HepG2 (cell line): ENCODE measurements around the gene RSBN1L. TPM values are rescaled to one million over a fixed set of nuclear protein-coding genes. Genes with fewer than 3 reads are reported as not detected.

Experiments
- ATAC-seq: fragments of 200-7000 bp; cut with Tn5 transposase; 3 replicates; pipeline ENCODE4 v1.9.1; 2020; ENCODE audit warnings: mild to moderate bottlenecking, moderate library complexity
- BruUV-seq: library from RNA; stranded (reverse); fragments of 400-500 nt; replicated peaks from 2 replicates; lab custom pipeline; 2021; lab: Mats Ljungman, UMichigan
- CTCF ChIA-PET: fragments of 300-600 bp; formaldehyde crosslinking; extraction: SDS; loops from one replicate; lab custom pipeline; 2021; ENCODE audit warnings: low total read pairs, inconsistent platforms, low intra/inter-chr PET ratio; lab: Yijun Ruan, JAX
- POLR2A ChIA-PET: fragments of 350-600 bp; sonication (Branson Sonifier 250); formaldehyde crosslinking; loops from one replicate; lab custom pipeline; 2020; ENCODE audit warnings: antibody characterized with exemption, inconsistent platforms; lab: Yijun Ruan, JAX
- DNase-seq: peaks from one replicate; pipeline ENCODE4 v3.0.0-alpha.2; 2015; ENCODE audit warnings: low spot score
- FAIRE-seq: peaks from 3 replicates; lab custom pipeline; 2011; peaks lifted over from hg19 to GRCh38; lab: Jason Lieb, UNC
- H2AFZ ChIP-seq: one replicate; pipeline ENCODE4 v1.6.1; 2011; ENCODE audit warnings: low read length, inconsistent platforms
- H3K27ac ChIP-seq: fragments of 300-600 bp; 3 replicates; pipeline ENCODE4 v1.8.0; 2011; ENCODE audit warnings: mixed run types, mild to moderate bottlenecking, mixed read lengths, low read length, inconsistent platforms; ENCODE audit not compliant: insufficient read depth; ENCODE audit errors: extremely low read length
- H3K27me3 ChIP-seq, 2 experiments: fragments of 200-600 bp in 1 of 2; 2 replicates in 1 of 2; 3 replicates in 1 of 2; pipeline versions ENCODE4 v1.6.0 to v1.8.0; 2011; ENCODE audit warnings: low read length in 2 of 2, mild to moderate bottlenecking in 2 of 2, moderate library complexity in 2 of 2, inconsistent platforms in 1 of 2; ENCODE audit not compliant: insufficient read depth in 2 of 2, control insufficient read depth in 1 of 2
- H3K36me3 ChIP-seq, 2 experiments: fragments of 200-600 bp in 1 of 2; replicated peaks in 1 of 2; 2 replicates in 1 of 2; 3 replicates in 1 of 2; pipeline versions ENCODE4 v1.5.1 to v1.8.0; 2011; ENCODE audit warnings: low read length in 2 of 2, inconsistent platforms in 1 of 2; ENCODE audit not compliant: insufficient read depth in 2 of 2, control insufficient read depth in 1 of 2
- H3K4me1 ChIP-seq: 2 replicates; pipeline ENCODE4 v1.5.1; 2012; ENCODE audit warnings: low read length, inconsistent platforms; ENCODE audit not compliant: insufficient read depth
- H3K4me2 ChIP-seq: 2 replicates; pipeline ENCODE4 v1.6.0; 2011; ENCODE audit warnings: low read depth, low read length, inconsistent platforms
- H3K4me3 ChIP-seq, 3 experiments: fragments of 200-600 bp in 1 of 3; sonication (generic), shearing (Covaris generic) in 1 of 3; replicated peaks in 1 of 3; 2 replicates each; pipeline ENCODE4 v1.5.1; 2011 to 2016; ENCODE audit warnings: low read length in 3 of 3, inconsistent platforms in 2 of 3, low read depth in 2 of 3, mild to moderate bottlenecking in 2 of 3, control low read depth in 1 of 3, mixed read lengths in 1 of 3; ENCODE audit not compliant: insufficient read depth in 1 of 3
- H3K79me2 ChIP-seq: one replicate; pipeline ENCODE4 v1.6.1; 2011; ENCODE audit warnings: low read length, inconsistent platforms; ENCODE audit not compliant: insufficient read depth
- H3K9ac ChIP-seq: 2 replicates; pipeline ENCODE4 v1.6.0; 2011; ENCODE audit warnings: mild to moderate bottlenecking, low read depth, low read length, inconsistent platforms; ENCODE audit not compliant: insufficient read depth
- H3K9me3 ChIP-seq: 2 replicates; pipeline ENCODE4 v1.5.1; 2012; ENCODE audit warnings: mild to moderate bottlenecking, low read length
- H4K20me1 ChIP-seq: 2 replicates; pipeline ENCODE4 v1.6.0; 2011; ENCODE audit warnings: inconsistent platforms, mild to moderate bottlenecking, low read length, moderate library complexity; ENCODE audit not compliant: insufficient read depth
- ATF7-NPFF ChIP-seq: sonication (generic); formaldehyde crosslinking; IDR thresholded peaks from 2 replicates; pipeline ENCODE4 v1.8.1; 2023; ENCODE audit warnings: mild to moderate bottlenecking, low read depth, missing genetic modification reagents, moderate library complexity
- CCAR2 ChIP-seq: fragments of 200-400 bp; formaldehyde crosslinking; optimal IDR thresholded peaks from 2 replicates; pipeline ENCODE3; 2018; ENCODE audit warnings: low read depth, mild to moderate bottlenecking, low read length, moderate library complexity
- ELF4 ChIP-seq: sonication (generic); formaldehyde crosslinking; IDR thresholded peaks from 2 replicates; pipeline ENCODE4 v1.5.0; 2020; ENCODE audit warnings: missing genetic modification reagents, mild to moderate bottlenecking, moderate library complexity, borderline replicate concordance
- KDM5A ChIP-seq: fragments of 200-600 bp; sonication (generic); IDR thresholded peaks from 2 replicates; pipeline ENCODE4 v1.7.0; 2018; ENCODE audit warnings: antibody characterized with exemption, mild to moderate bottlenecking, low read length, borderline replicate concordance
- MATR3 ChIP-seq: sonication (generic); formaldehyde crosslinking; IDR thresholded peaks from 2 replicates; pipeline ENCODE4 v1.4.0; 2020; ENCODE audit warnings: missing genetic modification reagents
- MBD4 ChIP-seq: IDR thresholded peaks from 2 replicates; pipeline ENCODE4 v1.6.1; 2012; ENCODE audit warnings: low read length, inconsistent platforms, borderline replicate concordance
- PCBP2 ChIP-seq: fragments of 200-400 bp; formaldehyde crosslinking; optimal IDR thresholded peaks from 2 replicates; pipeline ENCODE3; 2018; ENCODE audit warnings: low read length, low read depth; ENCODE audit not compliant: poor library complexity, severe bottlenecking
- PRDM15 ChIP-seq: sonication (generic); formaldehyde crosslinking; IDR thresholded peaks from 2 replicates; pipeline ENCODE4 v1.4.0; 2020; ENCODE audit warnings: missing genetic modification reagents
- SAFB2 ChIP-seq: sonication (generic); formaldehyde crosslinking; IDR thresholded peaks from 2 replicates; pipeline ENCODE4 v1.5.1; 2020; ENCODE audit warnings: missing genetic modification reagents, low read depth, mild to moderate bottlenecking, borderline replicate concordance
- TAF15 ChIP-seq: fragments of 200-400 bp; formaldehyde crosslinking; IDR thresholded peaks from one replicate; pipeline ENCODE4 v1.6.1; 2018; ENCODE audit warnings: mild to moderate bottlenecking, low read depth, low read length; ENCODE audit not compliant: poor library complexity, severe bottlenecking
- ZBTB38 ChIP-seq: sonication (generic); formaldehyde crosslinking; IDR thresholded peaks from 2 replicates; pipeline ENCODE4 v1.5.1; 2020; ENCODE audit warnings: mild to moderate bottlenecking, missing genetic modification reagents
- ZFYVE20 ChIP-seq: sonication (generic); formaldehyde crosslinking; IDR thresholded peaks from 2 replicates; pipeline ENCODE4 v1.8.0; 2023; ENCODE audit warnings: low read depth, mild to moderate bottlenecking, moderate library complexity, missing genetic modification reagents, borderline replicate concordance
- ZMAT3 ChIP-seq: sonication (generic); formaldehyde crosslinking; conservative IDR thresholded peaks from 2 replicates; pipeline ENCODE4 v1.7.0; 2021; ENCODE audit warnings: missing genetic modification reagents
- ZNF225 ChIP-seq: sonication (generic); formaldehyde crosslinking; IDR thresholded peaks from 2 replicates; pipeline ENCODE4 v1.4.0; 2020; ENCODE audit warnings: mild to moderate bottlenecking, missing genetic modification reagents
- ZNF234 ChIP-seq: sonication (generic); formaldehyde crosslinking; conservative IDR thresholded peaks from 2 replicates; pipeline ENCODE4 v1.5.1; 2020; ENCODE audit warnings: mild to moderate bottlenecking, missing genetic modification reagents
- ZNF33B ChIP-seq: sonication (generic); formaldehyde crosslinking; IDR thresholded peaks from 2 replicates; pipeline ENCODE4 v1.5.1; 2020; ENCODE audit warnings: mild to moderate bottlenecking, missing genetic modification reagents
- ZNF574 ChIP-seq: sonication (generic); formaldehyde crosslinking; IDR thresholded peaks from 2 replicates; pipeline ENCODE4 v1.4.0; 2020; ENCODE audit warnings: missing genetic modification reagents
- WGBS: methylation state at CpG from one replicate; pipeline ENCODE4 v1.1.6; 2017; ENCODE audit warnings: low lambda C conversion rate; 5-methylcytosine and 5-hydroxymethylcytosine counted together
- in situ Hi-C: cut with HindIII; loops from 2 replicates; pipeline ENCODE4 v1.10.0; 2017; ENCODE audit warnings: low pct_unique_long_range_greater_than_20kb; ENCODE audit not compliant: extremely low pct_ligation_motif_present
- intact Hi-C: fragments of 100-400 bp; cut with micrococcal nuclease; formaldehyde crosslinking; loops from one replicate; pipeline ENCODE4 v1.10.0; 2022; ENCODE audit not compliant: unreplicated experiment
- polyA plus RNA-seq, 8 experiments: library from polyadenylated mRNA; depleted of rRNA in 3 of 8; stranded (reverse) in 7 of 8; unstranded in 1 of 8; fragments of >200 nt; fragmentation: Illumina TruSeq in 4 of 8; extraction: Trizol in 4 of 8; gene quantifications; 2 replicates each; pipeline versions ENCODE4 v1.2.1 to v1.2.3, GENCODE V29; 2011 to 2016; ENCODE audit warnings: low read depth in 4 of 8, missing spikeins in 1 of 8, mixed read lengths in 1 of 8; ENCODE audit not compliant: insufficient read depth in 1 of 8
- total RNA-seq, 5 experiments: library from RNA; depleted of rRNA; stranded (reverse); fragments of >200 nt; fragmentation: Illumina TruSeq; extraction: Trizol; gene quantifications; 2 replicates each; pipeline ENCODE4 v1.2.3, GENCODE V29; 2016; ENCODE audit warnings: low read depth in 1 of 5
- TF ChIP-seq, protein P1 (sequence below): sonication (generic); formaldehyde crosslinking; IDR thresholded peaks from 2 replicates; pipeline ENCODE4 v1.5.1; 2020; ENCODE audit warnings: missing genetic modification reagents, mild to moderate bottlenecking, borderline replicate concordance

The RSBN1L gene
- total and polyA plus RNA-seq, 2 of the 13 experiments (the other 11 are each of a cell fraction or from before 2014, with no cell fraction given): 7.7 to 21.3 TPM

DNA sequence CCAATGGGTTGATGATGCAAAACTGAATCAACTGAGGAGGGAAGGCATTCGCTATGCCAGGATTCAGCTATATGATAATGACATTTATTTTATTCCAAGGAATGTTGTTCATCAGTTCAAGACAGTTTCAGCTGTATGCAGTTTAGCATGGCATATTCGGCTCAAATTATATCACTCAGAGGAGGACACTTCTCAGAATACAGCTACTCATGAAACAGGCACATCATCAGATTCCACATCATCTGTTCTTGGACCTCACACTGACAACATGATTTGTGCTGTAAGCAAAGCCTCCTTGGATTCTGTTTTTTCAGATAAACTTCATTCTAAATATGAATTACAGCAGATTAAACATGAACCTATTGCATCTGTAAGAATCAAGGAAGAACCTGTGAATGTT lies 82.3 kb downstream of the RSBN1L start:
- H3K4me2 ChIP-seq: no peak overlapping the region
- H3K36me3 ChIP-seq: peaks cover 3 to 45% of the 10 kb centered on the region in 2 experiments; a peak in 4 of 5 replicates
- ATAC-seq: no peak
- intact Hi-C loops: no loop called here
- 92% methylated on average over 2 of the region's 2 CpGs for WGBS
- in situ Hi-C loops: no loop called here
- H3K9ac ChIP-seq: no peak overlapping the region
- no peaks in the 10 kb centered on the region for H4K20me1 ChIP-seq
- H3K4me1 ChIP-seq: peaks cover 12% of the 10 kb centered on the region
- POLR2A ChIA-PET: no interaction called here
- no peak overlapping the region for H2AFZ ChIP-seq
- no peak overlapping the region for H3K4me3 ChIP-seq
- no peaks in the 10 kb centered on the region for H3K79me2 ChIP-seq
- no TSS peak for BruUV-seq
- FAIRE-seq: no peak
- no peak for DNase-seq
- no peaks in the 10 kb centered on the region for H3K27me3 ChIP-seq
- CTCF ChIA-PET: no interaction called here
- H3K27ac ChIP-seq: no peak overlapping the region
- H3K9me3 ChIP-seq: no peaks in the 10 kb centered on the region
- TF ChIP-seq SAFB2 (CRISPR knock-in tag) (no peak), ZBTB38 (CRISPR knock-in tag) (no peak), ELF4 (CRISPR knock-in tag) (no peak), ZNF574 (CRISPR knock-in tag) (no peak), ZNF234 (CRISPR knock-in tag) (no peak), MATR3 (CRISPR knock-in tag) (no peak), PRDM15 (no peak), MBD4 (no peak), TAF15 (no peak), ZNF33B (CRISPR knock-in tag) (no peak), ATF7-NPFF (CRISPR knock-in tag) (no peak), CCAR2 (no peak), ZNF225 (CRISPR knock-in tag) (no peak), ZMAT3 (no peak), KDM5A (no peak), ZFYVE20 (no peak), PCBP2 (no peak)
- TF ChIP-seq, protein P1, sequence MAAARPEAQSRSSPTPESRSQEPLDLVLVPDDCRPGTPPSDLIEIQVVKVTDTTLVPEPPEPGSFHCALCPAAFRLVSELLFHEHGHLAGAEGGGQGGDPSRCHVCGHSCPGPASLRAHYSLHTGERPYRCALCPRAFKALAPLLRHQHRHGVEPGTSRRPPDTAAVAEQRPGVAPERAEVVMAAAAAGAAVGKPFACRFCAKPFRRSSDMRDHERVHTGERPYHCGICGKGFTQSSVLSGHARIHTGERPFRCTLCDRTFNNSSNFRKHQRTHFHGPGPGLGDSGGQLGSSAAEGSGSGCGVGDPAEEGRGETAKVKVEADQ (CRISPR knock-in tag): no peak
